NCI-H2107 treated with DMSO at 0.1 percent for 48 hours (cell line): ENCODE data around the gene OR2V1.

Source experiments
- DNase-seq: peaks from one replicate; lab custom pipeline; 2025; ENCODE audit not compliant: unreplicated experiment; lab: John Stamatoyannopoulos, UW

The OR2V1 gene

GRCh38 chr5:181084621-181085195 is 46.3 kb downstream of the OR2V1 start:
- DNase-seq = no peak

GRCh38 chr5:181081989-181082388 is 49.0 kb downstream of the OR2V1 start:
- DNase-seq = no peak

- DNase-seq = no peak
Observed at GRCh38 chr5:181076920-181077319, 54.0 kb downstream of the OR2V1 start.
